Stomach (tissue), 4 donors: ENCODE measurements around the gene CIDEB.

ENCODE experiments used
- POLR2A ChIP-seq, 4 donors: fragments of 450-650 bp; IDR thresholded peaks; one replicate each; pipeline ENCODE4 v1.6.1; 2016; ENCODE audit warnings: antibody characterized with exemption in 4 of 4, control low read depth in 2 of 4, mild to moderate bottlenecking in 1 of 4, moderate library complexity in 1 of 4
- POLR2AphosphoS5 ChIP-seq, 3 donors: sonication (generic); formaldehyde crosslinking; IDR thresholded peaks; one replicate each; pipeline ENCODE4 v1.6.1; 2016; ENCODE audit warnings: antibody characterized with exemption in 3 of 3
- TF ChIP-seq, protein P1 (sequence below), 7 experiments: fragments of 450-650 bp in 4 of 7; fragments of 200-600 bp in 3 of 7; sonication (generic) in 3 of 7; IDR thresholded peaks; one replicate each; pipeline ENCODE4 v1.5.1; 2016 to 2019; ENCODE audit warnings: antibody characterized with exemption in 7 of 7, control low read depth in 2 of 7, mild to moderate bottlenecking in 1 of 7

DNA sequence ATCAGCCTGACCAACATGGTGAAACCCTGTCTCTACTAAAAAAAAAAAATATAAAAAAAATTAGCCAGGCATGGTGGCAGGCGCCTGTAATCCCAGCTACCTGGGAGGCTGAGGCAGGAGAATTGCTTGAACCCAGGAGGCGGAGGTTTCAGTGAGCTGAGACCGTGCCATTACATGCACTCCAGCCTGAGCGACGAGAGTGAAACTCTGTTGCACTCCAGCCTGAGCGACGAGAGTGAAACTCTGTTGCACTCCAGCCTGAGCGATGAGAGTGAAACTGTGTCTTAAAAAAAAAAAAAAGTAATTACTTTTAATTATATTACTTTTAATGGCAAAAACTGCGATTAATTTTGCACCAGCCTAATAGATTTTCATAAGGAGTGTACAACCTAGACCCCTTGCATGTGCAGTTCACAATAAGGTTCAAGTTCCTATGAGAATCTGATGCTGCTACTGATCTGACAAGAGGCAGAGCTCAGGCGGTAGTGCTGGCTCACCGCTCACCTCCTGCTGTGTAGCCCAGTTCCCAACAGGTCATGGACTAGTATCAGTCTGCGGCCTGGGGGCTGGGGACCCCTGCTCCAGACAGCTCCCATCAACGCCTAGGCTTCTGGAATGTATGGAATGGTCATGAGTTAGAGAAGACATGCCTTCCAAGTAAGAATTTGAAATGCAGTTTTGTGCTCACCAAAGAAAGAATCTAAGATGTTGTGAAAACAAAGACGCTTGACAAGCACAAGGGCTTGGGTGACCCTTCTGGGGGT, 13.6 kb upstream of the CIDEB start:
- TF ChIP-seq, protein P1, sequence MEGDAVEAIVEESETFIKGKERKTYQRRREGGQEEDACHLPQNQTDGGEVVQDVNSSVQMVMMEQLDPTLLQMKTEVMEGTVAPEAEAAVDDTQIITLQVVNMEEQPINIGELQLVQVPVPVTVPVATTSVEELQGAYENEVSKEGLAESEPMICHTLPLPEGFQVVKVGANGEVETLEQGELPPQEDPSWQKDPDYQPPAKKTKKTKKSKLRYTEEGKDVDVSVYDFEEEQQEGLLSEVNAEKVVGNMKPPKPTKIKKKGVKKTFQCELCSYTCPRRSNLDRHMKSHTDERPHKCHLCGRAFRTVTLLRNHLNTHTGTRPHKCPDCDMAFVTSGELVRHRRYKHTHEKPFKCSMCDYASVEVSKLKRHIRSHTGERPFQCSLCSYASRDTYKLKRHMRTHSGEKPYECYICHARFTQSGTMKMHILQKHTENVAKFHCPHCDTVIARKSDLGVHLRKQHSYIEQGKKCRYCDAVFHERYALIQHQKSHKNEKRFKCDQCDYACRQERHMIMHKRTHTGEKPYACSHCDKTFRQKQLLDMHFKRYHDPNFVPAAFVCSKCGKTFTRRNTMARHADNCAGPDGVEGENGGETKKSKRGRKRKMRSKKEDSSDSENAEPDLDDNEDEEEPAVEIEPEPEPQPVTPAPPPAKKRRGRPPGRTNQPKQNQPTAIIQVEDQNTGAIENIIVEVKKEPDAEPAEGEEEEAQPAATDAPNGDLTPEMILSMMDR (IDR thresholded peaks at IDR 0.05) = no peak
- TF ChIP-seq POLR2A (IDR thresholded peaks at IDR 0.05) = no peak
- TF ChIP-seq POLR2AphosphoS5 (IDR thresholded peaks at IDR 0.05) = no peak
